SK-MEL-5 (cell line): ENCODE measurements around the gene IL16. TPM values are rescaled to one million over a fixed set of nuclear protein-coding genes. Genes with fewer than 3 reads are reported as not detected.

ENCODE experiments used
- DNase-seq: peaks from one replicate; pipeline ENCODE4 v3.0.0-alpha.2; 2016; ENCODE audit warnings: low read depth, low spot score
- in situ Hi-C: cut with HindIII; loops from 2 replicates; pipeline ENCODE4 v1.10.0; 2016; ENCODE audit warnings: low sequenced_read_pairs, high pct_unique_total_duplicates, low pct_unique_long_range_greater_than_20kb
- total RNA-seq: library from RNA; depleted of rRNA; stranded (reverse); fragments of >200 nt; shearing (Covaris generic); gene quantifications from 2 replicates; pipeline ENCODE4 v1.2.3, GENCODE V29; 2014

IL16 gene
- total RNA-seq, 1 experiment from 2014 or later, result 6.4 TPM

DNA sequence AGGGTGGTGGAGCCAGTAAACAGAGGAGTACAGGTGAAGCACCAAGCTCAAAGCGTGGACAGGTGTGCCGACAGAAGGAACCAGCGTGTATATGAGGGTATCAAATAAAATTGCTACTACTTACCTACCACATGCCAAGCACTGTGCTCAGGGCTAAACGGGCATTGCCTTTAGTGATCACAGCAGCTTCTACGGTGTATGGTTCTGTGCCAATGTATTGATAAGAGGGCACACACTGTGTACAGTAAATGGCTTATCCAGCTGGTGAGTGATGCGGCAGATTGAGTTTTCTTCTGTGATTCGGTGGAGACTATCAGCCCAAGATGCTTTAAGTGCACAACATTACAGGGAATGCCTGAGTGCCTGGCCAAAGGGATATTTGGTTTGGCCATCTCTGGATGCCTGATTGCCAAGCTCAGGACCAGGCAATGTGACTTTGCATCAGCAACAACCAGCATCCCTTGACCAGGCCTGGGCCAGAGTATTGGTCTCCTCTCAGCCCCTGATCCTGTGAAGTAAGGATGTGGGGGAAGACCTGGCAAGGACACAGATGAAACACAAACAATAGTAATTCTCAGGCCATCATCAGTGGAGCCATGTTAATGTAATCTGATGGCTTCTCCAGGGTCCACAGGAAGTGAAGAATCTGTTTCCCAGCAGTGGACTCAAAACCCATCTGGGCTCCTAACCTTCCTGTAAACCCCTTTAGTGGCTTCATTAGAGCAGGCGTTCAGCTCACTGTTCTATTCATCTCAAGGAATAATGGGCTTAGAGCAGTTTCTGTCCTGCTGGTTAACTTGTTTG lies 113.2 kb downstream of the IL16 start:
- DNase-seq, result no peak
- in situ Hi-C loops, result no loop called here

DNA sequence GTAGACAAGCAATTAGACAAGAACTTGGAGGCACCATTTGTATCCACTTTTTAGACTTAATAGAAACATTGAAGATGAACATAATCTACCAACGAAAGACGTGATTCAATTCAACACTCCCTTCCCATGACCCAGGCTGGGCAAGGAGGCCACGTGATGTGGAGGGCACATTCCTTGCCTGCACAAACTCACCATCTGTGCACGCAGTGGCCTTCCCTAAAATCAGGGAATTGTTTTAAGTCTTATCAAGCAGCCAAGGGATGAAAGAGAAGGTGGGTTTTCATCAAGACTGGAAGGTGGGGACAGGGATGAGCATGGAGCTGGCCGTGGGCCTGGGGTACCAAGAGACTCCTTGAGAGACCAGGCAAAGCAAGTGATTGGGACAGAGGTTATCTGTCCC lies 113.8 kb downstream of the IL16 start:
- in situ Hi-C loops, result no loop called here
- DNase-seq, result no peak

- no peak for DNase-seq
- in situ Hi-C loops, result no loop called here
Measured at GRCh38 chr15:81311752-81312464, 115.2 kb downstream of the IL16 start.

DNA sequence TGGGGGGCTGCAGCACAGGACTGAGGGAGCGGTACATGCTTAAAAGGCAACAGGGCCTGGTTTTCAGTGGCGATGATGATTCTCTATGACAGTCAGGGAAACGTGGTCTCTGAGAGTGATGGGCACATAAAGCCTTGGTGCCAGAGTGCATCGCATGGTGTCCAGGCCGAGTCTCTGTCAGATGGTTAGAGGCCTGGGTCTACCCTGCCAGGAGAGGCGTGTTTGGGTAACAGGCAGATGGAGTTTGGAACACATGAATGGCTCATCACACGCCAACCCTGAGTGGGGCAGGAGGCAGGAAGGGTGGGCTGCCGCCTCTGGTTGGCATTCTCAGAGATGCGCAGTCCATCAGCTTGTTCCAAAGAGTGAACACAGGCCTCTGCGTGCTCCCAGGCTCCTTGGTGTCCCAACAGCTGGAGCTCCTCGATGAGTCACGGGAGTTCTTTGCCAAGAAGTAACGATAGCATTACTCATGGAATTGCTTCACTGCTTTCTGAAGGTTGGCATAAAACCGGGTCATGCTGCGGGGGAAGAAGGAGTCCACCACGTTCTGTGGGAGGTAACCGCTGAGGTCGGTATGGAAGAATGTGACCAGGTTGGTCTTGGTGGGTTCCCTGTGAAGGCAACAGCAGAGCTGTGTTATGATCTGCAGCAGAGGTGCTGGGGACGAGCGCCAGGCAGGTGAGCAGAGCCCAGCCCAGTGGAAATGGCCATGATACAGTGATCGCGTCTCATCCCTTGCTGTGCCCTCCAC lies 116.3 kb downstream of the IL16 start:
- in situ Hi-C loops, result no loop called here
- no peak for DNase-seq

DNA sequence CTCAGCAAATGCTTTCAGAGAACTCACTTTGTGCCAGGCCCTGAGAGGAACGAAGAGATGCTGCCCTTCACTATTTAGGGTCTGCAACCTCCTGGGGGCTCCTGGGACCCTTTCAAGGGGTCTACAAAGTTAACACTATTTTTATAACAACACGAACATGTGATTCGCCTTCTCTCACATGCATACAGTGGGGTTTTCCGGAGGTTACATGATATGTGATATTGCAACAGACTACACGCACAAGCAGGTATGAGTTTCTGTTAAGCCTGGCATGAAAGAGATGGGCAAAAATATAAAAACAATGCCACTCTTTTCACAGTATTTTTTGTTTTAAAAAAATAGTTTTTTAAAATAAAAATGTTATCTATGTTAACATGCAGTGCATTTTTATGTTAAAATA lies 117.0 kb downstream of the IL16 start:
- in situ Hi-C loops, result no loop called here
- DNase-seq, result no peak

DNA sequence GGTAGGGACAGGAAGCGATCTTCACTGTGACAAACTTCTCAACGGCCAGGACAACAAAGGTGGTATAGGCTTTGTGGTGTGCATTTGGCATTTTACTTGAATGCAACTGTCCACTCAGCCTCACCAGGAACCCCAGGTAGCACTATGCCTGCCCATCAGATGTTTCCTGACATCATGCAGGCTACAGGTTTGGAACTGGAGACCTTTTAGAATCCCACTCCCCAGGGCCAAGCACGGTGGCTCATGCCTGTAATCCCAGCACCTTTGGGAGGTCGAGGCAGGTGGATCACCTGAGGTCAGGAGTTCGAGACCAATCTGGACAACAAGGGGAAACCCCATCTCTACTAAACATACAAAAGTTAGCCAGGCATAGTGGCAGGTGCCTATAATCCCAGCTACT lies 117.7 kb downstream of the IL16 start:
- in situ Hi-C loops, result no loop called here

DNA sequence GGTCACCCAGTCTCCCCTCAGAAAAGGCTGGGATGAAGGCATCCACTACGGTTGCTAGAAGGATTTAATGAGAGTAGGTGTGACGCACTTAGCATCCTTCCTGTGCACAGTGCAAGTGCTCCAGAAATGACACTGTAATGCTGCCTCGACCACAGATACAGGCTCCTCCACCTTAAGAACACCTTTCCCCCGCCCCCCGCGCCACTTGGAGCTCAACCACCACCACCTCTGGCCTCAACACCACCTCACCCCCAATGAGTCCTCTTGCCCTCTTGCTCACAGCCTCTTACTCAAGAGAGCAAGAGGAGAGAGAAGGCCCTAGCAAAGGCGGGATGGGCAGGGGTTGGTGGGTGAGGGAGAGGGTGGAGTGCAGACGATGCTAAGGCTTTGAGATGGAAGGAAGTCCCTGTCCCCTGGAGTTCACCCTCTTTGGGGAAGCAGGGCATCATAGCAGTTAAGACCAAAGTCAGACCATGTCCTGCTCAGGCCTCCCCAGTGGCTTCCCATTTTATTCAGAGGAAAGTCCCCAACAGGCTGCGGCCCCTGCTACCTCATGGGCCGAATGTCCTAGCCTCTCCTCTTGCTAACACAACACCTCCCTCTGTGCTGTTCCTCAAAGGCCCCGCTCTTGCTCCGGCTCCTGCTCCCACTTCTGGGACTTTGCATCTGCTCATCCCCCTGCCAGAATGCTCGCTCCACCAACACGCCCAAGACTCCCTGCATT lies 118.9 kb downstream of the IL16 start:
- in situ Hi-C loops, result no loop called here
- no peak for DNase-seq

More for the DNA sequence above, 117.7 kb downstream of the IL16 start:
- no peak for DNase-seq

- DNase-seq, result no peak
- in situ Hi-C loops, result no loop called here
Measured at GRCh38 chr15:81316267-81316666, 119.6 kb downstream of the IL16 start.

DNA sequence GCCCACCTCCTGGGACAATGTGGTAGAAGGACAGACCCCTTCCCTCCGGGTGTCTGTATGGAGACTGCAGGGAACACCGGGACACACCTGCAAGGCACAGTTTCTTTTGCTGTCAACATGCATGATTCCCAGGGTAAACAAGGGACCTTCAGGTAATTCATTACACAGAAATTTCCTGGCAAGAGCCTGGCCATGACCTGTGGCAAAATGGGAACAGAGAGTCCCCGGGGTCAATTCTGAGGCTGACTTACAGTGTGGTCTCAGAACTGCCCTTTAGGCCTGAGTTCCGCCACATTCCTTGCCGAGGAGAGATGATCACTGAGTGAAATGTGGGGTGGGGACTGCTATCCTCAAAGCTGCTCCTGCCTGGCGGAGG lies 121.0 kb downstream of the IL16 start:
- in situ Hi-C loops, result no loop called here
- DNase-seq, result no peak

- in situ Hi-C loops, result no loop called here
- no peak for DNase-seq
Measured at GRCh38 chr15:81321667-81322066, 125.0 kb downstream of the IL16 start.

DNA sequence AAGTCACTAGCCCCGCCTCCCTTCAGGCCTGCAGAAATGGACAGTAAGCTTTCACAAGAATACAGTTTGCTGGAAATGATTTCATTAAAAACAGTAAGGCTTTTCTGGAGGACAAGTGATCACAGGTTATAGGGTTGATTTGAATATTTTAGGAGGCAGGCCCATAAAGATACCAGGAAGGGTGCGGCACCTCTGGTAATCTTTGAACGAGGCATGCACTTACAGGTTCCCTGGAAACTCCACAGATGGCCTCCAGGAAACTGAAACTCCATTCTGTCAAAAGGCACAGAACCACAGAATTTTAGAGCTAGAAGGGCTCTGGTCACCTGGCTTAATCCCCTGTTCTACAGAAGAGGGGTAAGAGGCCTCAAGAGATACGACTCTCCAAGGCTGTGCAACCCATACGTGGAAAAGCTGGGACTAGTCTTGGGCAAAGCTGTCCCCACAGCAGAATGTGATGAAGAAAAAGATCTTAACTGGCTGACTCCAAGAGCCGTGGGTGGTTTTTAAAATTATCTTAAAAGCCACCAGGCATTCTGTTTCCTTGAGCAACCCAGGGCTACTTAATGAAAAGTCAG lies 126.1 kb downstream of the IL16 start:
- no peak for DNase-seq
- in situ Hi-C loops, result no loop called here

DNA sequence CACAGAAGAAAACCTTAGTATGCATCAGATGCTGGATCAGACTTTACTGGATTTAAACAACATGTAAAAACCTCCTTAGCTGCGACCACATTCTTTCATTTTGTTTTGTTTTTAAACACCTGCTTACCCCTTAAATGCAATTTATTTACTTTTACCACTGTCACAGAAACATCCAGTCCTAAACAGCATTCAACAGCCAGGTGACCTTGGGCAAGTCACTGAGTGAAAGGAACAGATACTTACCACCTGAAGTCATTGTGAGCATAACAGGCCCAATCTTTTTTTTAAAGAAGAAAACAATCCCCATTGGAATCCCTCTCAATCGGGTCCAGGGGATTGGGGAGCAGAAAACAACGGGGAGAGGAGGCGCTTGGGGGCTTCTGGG lies 126.9 kb downstream of the IL16 start:
- no peak for DNase-seq
- in situ Hi-C loops, result no loop called here

DNA sequence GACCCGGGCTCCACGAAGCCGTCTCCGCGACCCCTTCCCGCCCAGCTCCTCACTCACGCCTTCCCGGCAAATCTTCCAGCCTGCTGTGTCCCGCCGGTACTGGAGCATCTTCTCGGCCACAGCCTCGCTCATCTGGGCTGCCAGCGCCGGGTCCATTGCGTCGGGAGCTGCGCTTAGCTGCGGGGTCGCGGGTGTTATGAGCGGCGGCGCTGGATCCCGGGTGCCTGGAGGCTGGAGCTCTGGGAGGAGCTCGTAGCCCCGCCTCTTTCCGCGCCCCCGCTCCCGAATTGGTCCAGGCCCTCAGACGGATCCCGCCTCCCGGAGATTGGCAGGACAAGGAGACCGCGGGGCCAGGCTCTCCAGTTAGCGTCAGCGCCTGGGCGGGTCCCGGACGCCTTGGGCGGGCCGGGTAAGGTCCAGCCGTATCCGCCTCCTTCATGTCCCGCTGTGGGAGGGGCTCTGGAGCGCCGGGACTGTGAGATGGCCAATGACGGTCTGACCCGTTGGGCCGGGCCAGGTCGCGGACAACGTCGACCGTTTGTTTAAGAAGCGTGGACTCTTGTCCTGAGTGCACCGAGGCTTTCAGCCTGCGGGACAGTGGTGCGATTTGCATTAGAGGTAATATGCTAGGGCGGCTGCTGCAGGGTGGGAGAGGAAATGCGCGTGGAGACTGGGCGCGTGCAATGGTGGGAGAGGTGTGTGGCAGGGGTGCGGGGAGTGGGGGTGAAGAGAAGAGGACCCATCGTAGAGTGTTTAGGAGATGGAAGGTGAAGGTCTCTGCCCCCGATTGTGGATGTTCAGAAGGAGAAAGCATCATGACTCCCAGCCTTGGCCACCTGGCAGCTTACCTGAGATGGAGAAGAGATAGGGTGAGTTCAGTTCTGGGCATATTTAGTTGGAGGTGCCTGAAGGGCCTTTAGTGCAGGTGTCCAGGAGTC lies 127.5 kb downstream of the IL16 start, which contains the start of gene STARD5:
Gene STARD5, minus strand, starts transcription at position 198 of the 938 bp plus-strand sequence. Its CDS starts 42 bp downstream, at position 156.
- DNase-seq, result peak; percentile 97

GRCh38 chr15:81326466-81327212 lies 130.0 kb downstream of the IL16 start:
- in situ Hi-C loops, result no loop called here
- DNase-seq, result no peak

More for the DNA sequence above, 127.5 kb downstream of the IL16 start, which contains the start of gene STARD5:
- in situ Hi-C loops, result no loop called here

GRCh38 chr15:81327516-81327915 lies 130.8 kb downstream of the IL16 start:
- DNase-seq, result no peak
- in situ Hi-C loops, result no loop called here

- no peak for DNase-seq
- in situ Hi-C loops, result no loop called here
Measured at GRCh38 chr15:81329446-81329845, 132.8 kb downstream of the IL16 start.
